Measurements from ENCODE around the gene CEBPG. TPM values are rescaled to one million over a fixed set of nuclear protein-coding genes. Genes with fewer than 3 reads are reported as not detected.

CEBPG gene
- total and polyA plus RNA-seq, 2 donors (not counting 1 experiment from before 2014, with no cell fraction given), result 13.7 to 66.7 TPM

GRCh38 chr19:33409906-33410685 lies 36.6 kb downstream of the CEBPG start:
- no peak overlapping the region for H3K27ac ChIP-seq (ENCODE audit: insufficient read depth, low read length)
- H2AFZ ChIP-seq (ENCODE audit: low read length), result no peak overlapping the region
- H3K9me3 ChIP-seq (ENCODE audit: control insufficient read depth, insufficient read depth, low read depth, low read length), result no peaks in the 10 kb centered on the region
- H3K9ac ChIP-seq (ENCODE audit: insufficient read depth, low read length), result no peak overlapping the region
- H3K79me2 ChIP-seq (ENCODE audit: control insufficient read depth, insufficient read depth, low read length), result no peaks in the 10 kb centered on the region
- no peak overlapping the region for H3K4me3 ChIP-seq (replicated peaks in 1 of 4; ENCODE audit: control extremely low read depth in 1 of 4, insufficient read depth in 1 of 4, low read depth in 3 of 4, low read length in 4 of 4)
- no peaks in the 10 kb centered on the region for H4K20me1 ChIP-seq (ENCODE audit: control insufficient read depth, extremely low read depth, insufficient read depth, low read length)
- H3K4me2 ChIP-seq (ENCODE audit: extremely low read depth, insufficient read depth, low read length), result no peak overlapping the region
- no peaks in the 10 kb centered on the region for H3K27me3 ChIP-seq (ENCODE audit: control insufficient read depth, insufficient read depth, low read length)
- H3K4me1 ChIP-seq (ENCODE audit: control insufficient read depth, extremely low read depth, insufficient read depth, low read length), result no peaks in the 10 kb centered on the region
- no peaks in the 10 kb centered on the region for H3K36me3 ChIP-seq (ENCODE audit: control insufficient read depth, insufficient read depth, low read length)
- TF ChIP-seq CTCF (conservative IDR thresholded peaks at IDR 0.05 in 1 of 2, IDR thresholded peaks at IDR 0.05 in 1 of 2; ENCODE audit: low read depth in 1 of 2, low read length in 2 of 2) (no peak), EZH2 (IDR thresholded peaks at IDR 0.05; ENCODE audit: low read length, missing control alignments) (no peak)
- no peak for DNase-seq (ENCODE audit: low read depth in 2 of 2)

- Histone ChIP-seq H3K4me3 (replicated peaks in 1 of 4; ENCODE audit: control extremely low read depth in 1 of 4, insufficient read depth in 1 of 4, low read depth in 3 of 4, low read length in 4 of 4) (no peak overlapping the region), H3K27me3 (ENCODE audit: control insufficient read depth, insufficient read depth, low read length) (no peaks in the 10 kb centered on the region), H3K4me2 (ENCODE audit: extremely low read depth, insufficient read depth, low read length) (no peak overlapping the region), H3K9me3 (ENCODE audit: control insufficient read depth, insufficient read depth, low read depth, low read length) (no peaks in the 10 kb centered on the region), H3K4me1 (ENCODE audit: control insufficient read depth, extremely low read depth, insufficient read depth, low read length) (no peaks in the 10 kb centered on the region), H3K79me2 (ENCODE audit: control insufficient read depth, insufficient read depth, low read length) (no peaks in the 10 kb centered on the region), H3K9ac (ENCODE audit: insufficient read depth, low read length) (no peak overlapping the region), H3K27ac (ENCODE audit: insufficient read depth, low read length) (no peak overlapping the region), H4K20me1 (ENCODE audit: control insufficient read depth, extremely low read depth, insufficient read depth, low read length) (no peaks in the 10 kb centered on the region), H2AFZ (ENCODE audit: low read length) (no peak overlapping the region), H3K36me3 (ENCODE audit: control insufficient read depth, insufficient read depth, low read length) (no peaks in the 10 kb centered on the region)
- TF ChIP-seq EZH2 (IDR thresholded peaks at IDR 0.05; ENCODE audit: low read length, missing control alignments) (no peak), CTCF (conservative IDR thresholded peaks at IDR 0.05 in 1 of 2, IDR thresholded peaks at IDR 0.05 in 1 of 2; ENCODE audit: low read depth in 1 of 2, low read length in 2 of 2) (no peak)
- DNase-seq (ENCODE audit: low read depth in 2 of 2), result no peak
These were observed 37.4 kb downstream of the CEBPG start for GRCh38 chr19:33410915-33411401.

GRCh38 chr19:33411621-33412180 lies 38.2 kb downstream of the CEBPG start:
- no peaks in the 10 kb centered on the region for H3K9me3 ChIP-seq (ENCODE audit: control insufficient read depth, insufficient read depth, low read depth, low read length)
- H3K9ac ChIP-seq (ENCODE audit: insufficient read depth, low read length), result no peak overlapping the region
- H3K4me2 ChIP-seq (ENCODE audit: extremely low read depth, insufficient read depth, low read length), result no peak overlapping the region
- no peak for DNase-seq (ENCODE audit: low read depth in 2 of 2)
- no peaks in the 10 kb centered on the region for H4K20me1 ChIP-seq (ENCODE audit: control insufficient read depth, extremely low read depth, insufficient read depth, low read length)
- H3K4me1 ChIP-seq (ENCODE audit: control insufficient read depth, extremely low read depth, insufficient read depth, low read length), result no peaks in the 10 kb centered on the region
- H3K36me3 ChIP-seq (ENCODE audit: control insufficient read depth, insufficient read depth, low read length), result no peaks in the 10 kb centered on the region
- H3K4me3 ChIP-seq (replicated peaks in 1 of 4; ENCODE audit: control extremely low read depth in 1 of 4, insufficient read depth in 1 of 4, low read depth in 3 of 4, low read length in 4 of 4), result no peak overlapping the region
- no peak overlapping the region for H3K27ac ChIP-seq (ENCODE audit: insufficient read depth, low read length)
- H3K27me3 ChIP-seq (ENCODE audit: control insufficient read depth, insufficient read depth, low read length), result no peaks in the 10 kb centered on the region
- H2AFZ ChIP-seq (ENCODE audit: low read length), result no peak overlapping the region
- no peaks in the 10 kb centered on the region for H3K79me2 ChIP-seq (ENCODE audit: control insufficient read depth, insufficient read depth, low read length)
- TF ChIP-seq CTCF (conservative IDR thresholded peaks at IDR 0.05 in 1 of 2, IDR thresholded peaks at IDR 0.05 in 1 of 2; ENCODE audit: low read depth in 1 of 2, low read length in 2 of 2) (no peak), EZH2 (IDR thresholded peaks at IDR 0.05; ENCODE audit: low read length, missing control alignments) (no peak)

Measured in fibroblast of lung (primary cell).